HepG2 (cell line): ENCODE data around the gene LRRC70.

ENCODE experiments used
- EZH2 ChIP-seq: conservative IDR thresholded peaks from 2 replicates; pipeline ENCODE4 v1.6.1; 2012; ENCODE audit warnings: mild to moderate bottlenecking, low read depth, low read length, moderate library complexity
- HOXA7 ChIP-seq: sonication (generic); formaldehyde crosslinking; IDR thresholded peaks from 2 replicates; pipeline ENCODE4 v1.8.1; 2022; ENCODE audit warnings: mild to moderate bottlenecking, missing genetic modification reagents, moderate library complexity
- MEIS2 ChIP-seq: sonication (generic); formaldehyde crosslinking; IDR thresholded peaks from 2 replicates; pipeline ENCODE4 v1.9.0; 2021; ENCODE audit warnings: mild to moderate bottlenecking, missing genetic modification reagents
- RAD21 ChIP-seq: fragments of 450-650 bp; formaldehyde crosslinking; IDR thresholded peaks from 2 replicates; pipeline ENCODE4 v1.5.0; 2020; ENCODE audit warnings: mild to moderate bottlenecking
- RNF2 ChIP-seq: fragments of 450-650 bp; conservative IDR thresholded peaks from 2 replicates; pipeline ENCODE4 v1.6.1; 2016; ENCODE audit warnings: low read depth
- SKIL ChIP-seq: sonication (generic); formaldehyde crosslinking; IDR thresholded peaks from 2 replicates; pipeline ENCODE4 v1.8.0; 2022; ENCODE audit warnings: missing genetic modification reagents, mild to moderate bottlenecking, moderate library complexity, borderline replicate concordance
- SP1 ChIP-seq, 2 experiments: fragments of 450-650 bp in 1 of 2; sonication (generic) in 1 of 2; formaldehyde crosslinking in 1 of 2; IDR thresholded peaks; 2 replicates each; pipeline versions ENCODE4 v1.4.0 to v1.6.1; 2016 to 2020; ENCODE audit warnings: missing genetic modification reagents in 1 of 2
- ZNF225 ChIP-seq: sonication (generic); formaldehyde crosslinking; IDR thresholded peaks from 2 replicates; pipeline ENCODE4 v1.4.0; 2020; ENCODE audit warnings: mild to moderate bottlenecking, missing genetic modification reagents
- TF ChIP-seq, protein P1 (sequence below): sonication (generic); formaldehyde crosslinking; IDR thresholded peaks from 2 replicates; pipeline ENCODE4 v1.5.0; 2020; ENCODE audit warnings: mild to moderate bottlenecking, missing genetic modification reagents, moderate library complexity
- TF ChIP-seq, protein P2 (sequence below): sonication (generic); formaldehyde crosslinking; IDR thresholded peaks from 2 replicates; pipeline ENCODE4 v1.4.0; 2020; ENCODE audit warnings: missing genetic modification reagents
- TF ChIP-seq, protein P3 (sequence below): sonication (generic); formaldehyde crosslinking; IDR thresholded peaks from 2 replicates; pipeline ENCODE4 v1.9.0; 2021; ENCODE audit warnings: missing genetic modification reagents, mild to moderate bottlenecking, borderline replicate concordance
- TF ChIP-seq, protein P4 (sequence below): sonication (generic); formaldehyde crosslinking; IDR thresholded peaks from 2 replicates; pipeline ENCODE4 v1.4.0; 2020; ENCODE audit warnings: mild to moderate bottlenecking, missing genetic modification reagents, borderline replicate concordance

DNA sequence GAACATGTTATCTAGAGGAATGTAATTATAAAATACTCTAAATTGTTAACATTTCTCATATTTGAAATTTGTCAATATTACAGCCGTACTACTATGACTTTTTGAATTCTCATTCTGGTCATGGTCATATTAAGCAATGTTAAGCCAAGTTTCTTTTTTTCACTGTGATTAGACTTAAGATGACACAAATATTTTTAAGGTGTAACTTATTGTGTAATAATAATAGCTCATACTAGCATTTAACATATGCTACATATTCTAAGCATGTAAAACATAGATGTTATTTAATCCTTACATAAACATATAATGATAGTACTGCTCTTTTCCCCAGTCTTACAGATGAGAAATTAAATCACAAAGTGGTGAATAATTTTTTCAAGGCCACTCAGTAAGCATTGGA lies 35.9 kb upstream of the LRRC70 start:
- TF ChIP-seq, protein P1, sequence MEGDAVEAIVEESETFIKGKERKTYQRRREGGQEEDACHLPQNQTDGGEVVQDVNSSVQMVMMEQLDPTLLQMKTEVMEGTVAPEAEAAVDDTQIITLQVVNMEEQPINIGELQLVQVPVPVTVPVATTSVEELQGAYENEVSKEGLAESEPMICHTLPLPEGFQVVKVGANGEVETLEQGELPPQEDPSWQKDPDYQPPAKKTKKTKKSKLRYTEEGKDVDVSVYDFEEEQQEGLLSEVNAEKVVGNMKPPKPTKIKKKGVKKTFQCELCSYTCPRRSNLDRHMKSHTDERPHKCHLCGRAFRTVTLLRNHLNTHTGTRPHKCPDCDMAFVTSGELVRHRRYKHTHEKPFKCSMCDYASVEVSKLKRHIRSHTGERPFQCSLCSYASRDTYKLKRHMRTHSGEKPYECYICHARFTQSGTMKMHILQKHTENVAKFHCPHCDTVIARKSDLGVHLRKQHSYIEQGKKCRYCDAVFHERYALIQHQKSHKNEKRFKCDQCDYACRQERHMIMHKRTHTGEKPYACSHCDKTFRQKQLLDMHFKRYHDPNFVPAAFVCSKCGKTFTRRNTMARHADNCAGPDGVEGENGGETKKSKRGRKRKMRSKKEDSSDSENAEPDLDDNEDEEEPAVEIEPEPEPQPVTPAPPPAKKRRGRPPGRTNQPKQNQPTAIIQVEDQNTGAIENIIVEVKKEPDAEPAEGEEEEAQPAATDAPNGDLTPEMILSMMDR (CRISPR knock-in tag) = no peak
- TF ChIP-seq MEIS2 (CRISPR knock-in tag) (no peak), EZH2 (no peak), SKIL (no peak), HOXA7 (CRISPR knock-in tag) (no peak), SP1 (IDR thresholded peaks at IDR 0.05) (no peak), SP1 (CRISPR knock-in tag; IDR thresholded peaks at IDR 0.05) (no peak), ZNF225 (CRISPR knock-in tag) (no peak), RAD21 (CRISPR knock-in tag) (no peak), RNF2 (no peak)
- TF ChIP-seq, protein P2, sequence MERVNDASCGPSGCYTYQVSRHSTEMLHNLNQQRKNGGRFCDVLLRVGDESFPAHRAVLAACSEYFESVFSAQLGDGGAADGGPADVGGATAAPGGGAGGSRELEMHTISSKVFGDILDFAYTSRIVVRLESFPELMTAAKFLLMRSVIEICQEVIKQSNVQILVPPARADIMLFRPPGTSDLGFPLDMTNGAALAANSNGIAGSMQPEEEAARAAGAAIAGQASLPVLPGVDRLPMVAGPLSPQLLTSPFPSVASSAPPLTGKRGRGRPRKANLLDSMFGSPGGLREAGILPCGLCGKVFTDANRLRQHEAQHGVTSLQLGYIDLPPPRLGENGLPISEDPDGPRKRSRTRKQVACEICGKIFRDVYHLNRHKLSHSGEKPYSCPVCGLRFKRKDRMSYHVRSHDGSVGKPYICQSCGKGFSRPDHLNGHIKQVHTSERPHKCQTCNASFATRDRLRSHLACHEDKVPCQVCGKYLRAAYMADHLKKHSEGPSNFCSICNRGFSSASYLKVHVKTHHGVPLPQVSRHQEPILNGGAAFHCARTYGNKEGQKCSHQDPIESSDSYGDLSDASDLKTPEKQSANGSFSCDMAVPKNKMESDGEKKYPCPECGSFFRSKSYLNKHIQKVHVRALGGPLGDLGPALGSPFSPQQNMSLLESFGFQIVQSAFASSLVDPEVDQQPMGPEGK (CRISPR knock-in tag) = no peak
- TF ChIP-seq, protein P3, sequence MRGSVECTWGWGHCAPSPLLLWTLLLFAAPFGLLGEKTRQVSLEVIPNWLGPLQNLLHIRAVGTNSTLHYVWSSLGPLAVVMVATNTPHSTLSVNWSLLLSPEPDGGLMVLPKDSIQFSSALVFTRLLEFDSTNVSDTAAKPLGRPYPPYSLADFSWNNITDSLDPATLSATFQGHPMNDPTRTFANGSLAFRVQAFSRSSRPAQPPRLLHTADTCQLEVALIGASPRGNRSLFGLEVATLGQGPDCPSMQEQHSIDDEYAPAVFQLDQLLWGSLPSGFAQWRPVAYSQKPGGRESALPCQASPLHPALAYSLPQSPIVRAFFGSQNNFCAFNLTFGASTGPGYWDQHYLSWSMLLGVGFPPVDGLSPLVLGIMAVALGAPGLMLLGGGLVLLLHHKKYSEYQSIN (CRISPR knock-in tag) = no peak
- TF ChIP-seq, protein P4, sequence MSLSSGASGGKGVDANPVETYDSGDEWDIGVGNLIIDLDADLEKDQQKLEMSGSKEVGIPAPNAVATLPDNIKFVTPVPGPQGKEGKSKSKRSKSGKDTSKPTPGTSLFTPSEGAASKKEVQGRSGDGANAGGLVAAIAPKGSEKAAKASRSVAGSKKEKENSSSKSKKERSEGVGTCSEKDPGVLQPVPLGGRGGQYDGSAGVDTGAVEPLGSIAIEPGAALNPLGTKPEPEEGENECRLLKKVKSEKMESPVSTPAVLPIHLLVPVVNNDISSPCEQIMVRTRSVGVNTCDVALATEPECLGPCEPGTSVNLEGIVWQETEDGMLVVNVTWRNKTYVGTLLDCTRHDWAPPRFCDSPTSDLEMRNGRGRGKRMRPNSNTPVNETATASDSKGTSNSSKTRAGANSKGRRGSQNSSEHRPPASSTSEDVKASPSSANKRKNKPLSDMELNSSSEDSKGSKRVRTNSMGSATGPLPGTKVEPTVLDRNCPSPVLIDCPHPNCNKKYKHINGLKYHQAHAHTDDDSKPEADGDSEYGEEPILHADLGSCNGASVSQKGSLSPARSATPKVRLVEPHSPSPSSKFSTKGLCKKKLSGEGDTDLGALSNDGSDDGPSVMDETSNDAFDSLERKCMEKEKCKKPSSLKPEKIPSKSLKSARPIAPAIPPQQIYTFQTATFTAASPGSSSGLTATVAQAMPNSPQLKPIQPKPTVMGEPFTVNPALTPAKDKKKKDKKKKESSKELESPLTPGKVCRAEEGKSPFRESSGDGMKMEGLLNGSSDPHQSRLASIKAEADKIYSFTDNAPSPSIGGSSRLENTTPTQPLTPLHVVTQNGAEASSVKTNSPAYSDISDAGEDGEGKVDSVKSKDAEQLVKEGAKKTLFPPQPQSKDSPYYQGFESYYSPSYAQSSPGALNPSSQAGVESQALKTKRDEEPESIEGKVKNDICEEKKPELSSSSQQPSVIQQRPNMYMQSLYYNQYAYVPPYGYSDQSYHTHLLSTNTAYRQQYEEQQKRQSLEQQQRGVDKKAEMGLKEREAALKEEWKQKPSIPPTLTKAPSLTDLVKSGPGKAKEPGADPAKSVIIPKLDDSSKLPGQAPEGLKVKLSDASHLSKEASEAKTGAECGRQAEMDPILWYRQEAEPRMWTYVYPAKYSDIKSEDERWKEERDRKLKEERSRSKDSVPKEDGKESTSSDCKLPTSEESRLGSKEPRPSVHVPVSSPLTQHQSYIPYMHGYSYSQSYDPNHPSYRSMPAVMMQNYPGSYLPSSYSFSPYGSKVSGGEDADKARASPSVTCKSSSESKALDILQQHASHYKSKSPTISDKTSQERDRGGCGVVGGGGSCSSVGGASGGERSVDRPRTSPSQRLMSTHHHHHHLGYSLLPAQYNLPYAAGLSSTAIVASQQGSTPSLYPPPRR (CRISPR knock-in tag) = no peak
